ENCODE data around the gene TLE6.
"Not testable (repeated sequence)": the region's sequence is repeated elsewhere in the genome, so short reads cannot be mapped to it uniquely, and the experiment has no call there.

Gene TLE6

GRCh38 chr19:2977001-2977745 lies at the start of gene TLE6:
Gene TLE6, plus strand, starts transcription at chr19:2977564. Its CDS starts 670 bp downstream, at chr19:2978234.
- DNase-seq = peak; percentile 97

GRCh38 chr19:2933490-2933910 lies 43.9 kb upstream of the TLE6 start:
- DNase-seq = no peak

- not testable (repeated sequence) for DNase-seq
Observed at GRCh38 chr19:2935863-2936262, 41.5 kb upstream of the TLE6 start.

DNA sequence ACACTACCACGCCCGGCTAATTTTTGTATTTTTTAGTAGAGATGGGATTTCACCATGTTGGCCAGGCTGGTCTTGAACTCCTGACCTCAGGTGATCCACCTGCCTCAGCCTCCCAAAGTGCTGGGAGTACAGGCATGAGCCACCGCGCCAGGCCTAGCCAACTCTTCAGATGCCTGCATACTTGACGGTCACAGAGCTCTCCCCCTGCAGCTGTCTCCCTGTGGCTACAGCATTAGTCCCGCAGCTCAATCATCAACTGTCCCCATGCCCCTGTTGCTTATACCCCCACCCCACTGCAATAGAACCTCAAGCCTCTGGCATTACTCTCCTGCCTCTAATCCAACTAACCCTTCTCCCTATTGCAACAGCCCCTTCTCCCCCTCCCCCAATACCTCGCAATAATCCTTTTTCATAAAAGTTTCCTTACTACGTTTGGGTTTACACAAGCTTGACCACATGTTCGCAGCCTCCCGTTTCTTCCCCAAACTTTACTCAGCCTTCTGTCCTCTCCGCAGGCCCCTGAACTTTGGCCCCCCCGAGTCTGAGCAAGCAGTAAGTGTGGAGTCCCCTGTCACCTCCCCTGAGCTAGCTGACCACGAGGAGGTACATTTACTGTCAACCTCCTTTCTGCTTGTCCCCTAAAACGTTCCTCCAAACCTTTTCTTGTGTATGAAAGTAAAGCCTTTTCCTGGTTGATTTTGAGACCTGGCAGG lies 34.3 kb upstream of the TLE6 start:
- no peak for DNase-seq

GRCh38 chr19:2944403-2944774 lies 33.0 kb upstream of the TLE6 start:
- no peak for DNase-seq

DNA sequence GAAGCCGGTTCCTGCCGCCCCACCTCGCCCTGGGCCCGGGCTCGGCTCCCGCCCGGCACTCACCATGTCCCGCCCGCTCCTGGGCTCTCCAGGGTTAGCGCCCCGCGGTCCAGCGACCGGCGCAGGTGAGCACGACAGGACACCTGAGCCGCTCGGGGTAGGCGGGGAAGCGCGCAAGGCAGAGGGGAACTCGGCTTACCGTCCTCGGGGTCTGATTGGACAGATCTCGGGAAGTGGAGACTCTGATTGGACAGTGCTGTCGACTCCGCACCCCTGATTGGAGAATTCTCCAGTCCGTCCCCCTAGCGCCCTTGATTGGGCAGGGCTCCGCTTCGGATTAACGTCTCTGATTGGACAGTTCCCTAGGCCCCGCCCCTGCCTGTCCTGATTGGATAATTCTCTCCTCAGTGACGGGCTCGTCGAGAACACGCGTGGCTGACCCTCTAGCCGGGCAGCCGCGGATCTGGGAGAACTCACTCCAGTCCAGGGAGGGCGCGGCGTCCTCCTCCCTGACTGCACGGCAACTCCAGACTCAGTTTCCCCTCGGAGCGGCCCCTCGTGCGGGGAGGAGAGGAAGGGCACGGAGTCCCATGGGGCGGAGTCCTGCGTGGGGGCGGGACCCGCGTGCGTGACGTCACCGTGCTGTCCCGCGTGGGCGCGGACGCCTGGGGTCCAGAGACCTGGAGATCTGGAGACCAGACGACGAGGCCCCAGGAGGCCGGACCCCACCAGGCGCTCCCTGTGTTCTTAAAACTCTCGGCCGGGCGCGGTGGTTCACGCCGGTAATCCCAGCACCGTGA lies 32.4 kb upstream of the TLE6 start, which contains the start of gene ZNF77:
ZNF77 (minus strand) TSS at position 197 of the 800 bp plus-strand sequence; CDS start at position 66, 131 bp downstream.
- DNase-seq = peak; percentile 99

- no peak for DNase-seq
Observed at GRCh38 chr19:2945575-2946184, 31.7 kb upstream of the TLE6 start.

DNA sequence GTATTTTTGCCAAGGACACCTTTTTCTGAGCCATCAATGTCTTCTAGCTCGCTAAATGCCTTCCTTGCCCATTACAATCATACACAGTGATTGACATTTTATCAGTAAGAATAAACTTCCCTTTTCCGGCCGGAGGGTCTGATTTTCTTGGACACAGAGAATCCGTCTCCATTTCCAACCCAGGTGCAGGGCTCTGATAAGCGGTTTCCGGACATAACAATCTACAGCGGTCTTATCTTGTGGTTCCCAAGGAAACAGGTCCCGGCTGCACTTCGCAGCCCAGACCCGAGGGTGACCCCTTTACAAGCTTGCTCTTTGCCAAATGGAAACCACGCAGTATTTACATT lies 27.5 kb upstream of the TLE6 start:
- DNase-seq = no peak

- peak; percentile 100 for DNase-seq
Observed at GRCh38 chr19:2950286-2951124, 26.9 kb upstream of the TLE6 start.

DNA sequence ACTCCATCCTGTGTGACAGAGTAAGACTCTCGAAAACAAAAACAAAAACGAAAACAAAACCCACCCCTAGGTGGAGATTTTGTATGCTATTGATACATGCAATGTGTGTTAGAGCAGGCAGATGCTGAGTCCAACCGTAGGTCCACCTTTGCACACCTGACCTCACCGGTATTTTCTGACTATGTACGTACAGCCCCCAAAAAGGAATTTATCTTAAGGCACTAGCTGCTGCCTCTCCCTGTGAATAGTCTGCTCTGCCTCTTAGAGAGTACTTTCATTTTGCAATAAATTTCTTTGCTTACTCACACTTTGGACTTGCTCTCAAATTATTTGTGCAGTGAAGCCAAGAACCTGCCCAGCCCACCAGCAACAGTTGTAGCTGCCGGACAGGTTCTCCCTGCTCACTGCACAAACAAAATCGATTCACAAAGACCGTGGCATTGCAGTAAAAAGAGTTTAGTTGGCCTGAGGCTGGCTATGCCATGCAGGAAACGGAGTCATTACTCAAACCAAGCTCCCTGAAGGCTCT lies 24.3 kb upstream of the TLE6 start:
- DNase-seq = no peak

DNA sequence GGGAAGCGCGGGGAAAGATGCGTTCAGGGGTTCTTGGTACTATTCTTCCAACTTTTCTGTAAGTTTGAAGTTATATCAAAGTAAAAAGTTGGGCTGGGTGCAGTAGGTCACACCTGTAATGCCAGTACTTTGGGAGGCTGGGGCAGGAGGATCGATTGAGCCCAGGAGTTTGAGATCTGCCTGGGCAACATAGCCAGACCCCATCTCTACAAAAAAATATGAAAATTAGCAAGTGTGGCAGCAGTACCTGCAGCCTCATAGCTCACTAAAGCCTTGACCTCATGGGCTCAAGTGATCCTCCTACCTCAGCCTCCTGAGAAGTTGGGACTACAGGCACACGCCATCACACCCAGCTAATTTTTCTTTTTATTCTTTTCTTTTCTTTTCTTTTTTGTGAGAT lies 20.2 kb upstream of the TLE6 start:
- DNase-seq = no peak

DNA sequence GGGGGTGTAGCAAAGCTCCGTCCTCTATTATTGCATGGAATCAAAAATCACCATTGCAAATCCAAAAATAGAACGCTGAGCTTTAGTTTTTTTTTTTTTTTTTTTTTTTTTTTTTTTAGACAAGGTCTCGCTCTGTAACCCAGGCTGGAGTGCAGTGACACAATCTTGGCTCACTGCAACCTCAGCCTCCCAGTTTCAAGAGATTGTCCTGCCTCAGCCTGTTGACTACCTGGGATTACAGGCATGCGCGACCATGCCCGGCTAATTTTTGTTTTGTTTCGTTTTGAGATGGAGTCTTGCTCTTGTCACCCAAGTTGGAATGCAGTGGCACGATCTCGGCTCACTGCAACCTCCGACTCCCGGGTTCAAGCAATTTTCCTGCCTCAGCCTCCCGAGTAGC lies 17.2 kb upstream of the TLE6 start:
- no peak for DNase-seq

- DNase-seq = peak; percentile 65
Observed at GRCh38 chr19:2962018-2962670, 15.2 kb upstream of the TLE6 start.

- no peak for DNase-seq
Observed at GRCh38 chr19:2963122-2963521, 14.2 kb upstream of the TLE6 start.

GRCh38 chr19:2963631-2964030 lies 13.7 kb upstream of the TLE6 start:
- not testable (repeated sequence) for DNase-seq

DNA sequence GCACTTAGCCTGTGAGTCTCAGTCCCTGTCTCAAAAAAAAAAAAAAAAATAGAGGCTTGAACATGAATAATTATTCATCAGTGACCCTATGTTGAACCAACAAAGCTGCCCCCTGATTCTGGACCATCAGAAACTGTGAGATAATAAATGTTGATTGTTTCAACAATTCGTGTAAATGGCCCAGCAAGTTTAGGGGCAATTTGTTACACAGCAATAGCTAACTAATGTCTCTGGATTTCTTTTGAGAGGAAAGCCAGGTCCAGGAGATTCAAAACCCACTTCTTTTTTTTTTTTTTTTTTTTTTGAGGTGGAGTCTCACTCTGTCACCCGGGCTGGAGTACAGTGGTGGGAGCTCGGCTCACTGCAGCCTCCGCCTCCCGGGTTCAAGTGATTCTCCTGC lies 12.5 kb upstream of the TLE6 start:
- no peak for DNase-seq

DNA sequence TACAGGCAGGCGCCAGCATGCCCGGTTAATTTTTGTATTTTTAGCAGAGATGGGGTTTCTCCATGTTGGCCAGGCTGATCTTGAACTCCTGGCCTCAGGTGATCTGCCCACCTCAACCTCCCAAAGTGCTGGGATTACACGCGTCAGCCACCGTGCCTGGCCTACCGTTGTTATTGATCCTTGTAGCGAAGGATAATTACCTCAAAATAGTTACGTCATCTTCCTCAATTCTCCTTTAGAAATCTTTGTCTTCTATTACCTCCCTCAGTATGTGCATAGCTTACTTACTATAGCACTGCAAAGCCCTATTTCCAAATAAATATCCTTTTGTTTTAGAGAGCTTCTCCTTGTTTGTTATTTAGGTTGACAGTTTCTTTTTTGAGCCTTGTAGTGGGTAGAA lies 9.4 kb upstream of the TLE6 start:
- DNase-seq = no peak

DNA sequence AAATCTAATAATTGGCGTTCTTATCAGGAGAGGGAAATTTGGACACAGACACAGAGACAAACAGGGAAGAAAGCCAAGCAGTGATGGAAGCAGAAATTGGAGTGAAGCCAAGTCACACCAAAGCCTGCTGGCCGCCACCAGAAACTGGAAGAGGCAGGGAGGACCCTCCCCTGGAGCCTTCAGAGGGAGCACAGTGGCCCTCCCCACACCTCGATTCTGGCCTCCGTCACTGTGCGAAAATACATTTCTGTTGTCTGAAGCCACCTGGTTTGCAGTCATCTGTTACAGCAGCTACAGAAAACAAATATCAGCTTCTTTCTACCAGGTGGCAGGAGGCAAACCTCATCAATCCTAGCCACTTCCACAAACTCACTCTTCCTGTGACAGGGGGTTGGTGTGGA lies 8.3 kb upstream of the TLE6 start:
- peak; percentile 80 for DNase-seq

DNA sequence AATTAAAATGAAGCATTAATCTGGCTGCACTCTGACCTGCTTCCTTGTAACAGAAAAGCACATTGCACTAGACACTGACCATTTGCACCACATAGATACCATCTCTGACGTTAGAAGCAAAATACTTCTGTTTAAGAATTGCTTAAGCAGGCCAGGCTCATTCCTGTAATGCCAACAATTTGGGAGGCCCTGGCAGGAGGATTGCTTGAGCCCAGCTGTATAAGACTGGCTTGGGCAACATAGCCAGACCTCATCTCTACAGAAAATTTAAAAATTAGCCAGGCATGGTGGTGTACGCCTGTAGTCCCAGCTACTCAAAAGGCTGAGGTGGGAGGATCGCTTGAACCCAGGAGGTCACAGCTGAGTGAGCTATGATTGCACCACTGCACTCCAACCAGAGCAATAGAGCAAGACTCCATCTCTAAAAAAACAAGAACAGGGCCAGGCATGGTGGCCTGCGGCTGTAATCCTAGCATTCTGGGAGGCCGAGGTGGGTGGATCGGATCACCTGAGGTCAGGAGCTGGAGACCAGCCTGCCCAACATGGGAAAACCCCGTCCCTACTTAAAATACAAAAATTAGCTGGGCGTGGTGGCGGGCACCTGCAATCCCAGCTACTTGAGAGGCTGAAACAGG lies 7.0 kb upstream of the TLE6 start:
- DNase-seq = no peak

DNA sequence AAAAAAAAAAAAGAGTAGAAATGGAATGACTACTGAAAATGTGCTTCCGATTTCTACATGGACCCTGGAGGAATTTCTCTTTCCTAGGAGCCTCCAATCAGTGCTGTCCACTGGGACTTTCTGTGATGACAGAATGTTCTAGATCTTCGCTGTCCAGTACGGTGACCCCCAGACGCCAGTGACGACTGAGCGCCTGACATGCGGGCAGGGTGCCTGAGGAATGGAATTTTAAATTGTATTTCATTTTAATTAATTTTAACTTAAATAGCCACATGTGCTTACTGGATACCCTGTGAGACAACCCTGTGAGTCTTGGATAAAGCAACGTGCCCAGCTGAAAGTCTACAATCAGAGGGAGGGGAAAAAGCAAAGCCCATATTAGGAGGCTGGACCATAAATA lies 4.1 kb upstream of the TLE6 start:
- DNase-seq = no peak
